CD4-positive, CD25-positive, alpha-beta regulatory T cell (primary cell): ENCODE measurements around the gene CCNB2. TPM values are rescaled to one million over a fixed set of nuclear protein-coding genes. Genes with fewer than 3 reads are reported as not detected.

Experiments used
- ATAC-seq, 2 donors: fragments of 150-1000 bp; cut with Tn5 transposase; one replicate each; pipeline ENCODE4 v1.10.0; 2021; ENCODE audit warnings: low read depth in 2 of 2, moderate number of reproducible peaks in 2 of 2, moderate library complexity in 1 of 2
- DNase-seq, 3 donors: peaks; one replicate each; pipeline versions ENCODE4 v3.0.0 to v3.0.0-alpha.2; 2012 to 2022; ENCODE audit warnings: mixed read lengths in 1 of 3
- H3K27ac ChIP-seq: one replicate; pipeline ENCODE4 v1.7.0; 2013; ENCODE audit warnings: mild to moderate bottlenecking, low read length; ENCODE audit not compliant: insufficient read depth, poor library complexity, severe bottlenecking
- H3K27me3 ChIP-seq: one replicate; pipeline ENCODE4 v1.7.0; 2013; ENCODE audit warnings: low read length; ENCODE audit not compliant: control insufficient read depth, insufficient read depth
- H3K36me3 ChIP-seq: one replicate; pipeline ENCODE4 v1.7.0; 2013; ENCODE audit warnings: mild to moderate bottlenecking, low read length, moderate library complexity; ENCODE audit not compliant: control insufficient read depth, insufficient read depth
- H3K4me1 ChIP-seq: 2 replicates; pipeline ENCODE4 v1.7.0; 2013; ENCODE audit warnings: mild to moderate bottlenecking, low read length; ENCODE audit not compliant: insufficient read depth, control insufficient read depth, poor library complexity, severe bottlenecking
- H3K4me3 ChIP-seq: one replicate; pipeline ENCODE4 v1.7.0; 2013; ENCODE audit warnings: low read depth, mild to moderate bottlenecking, low read length, moderate library complexity
- H3K9me3 ChIP-seq, 2 experiments: 1 replicate in 1 of 2; 2 replicates in 1 of 2; pipeline ENCODE4 v1.7.0; 2013; ENCODE audit warnings: low read length in 2 of 2, mild to moderate bottlenecking in 1 of 2, moderate library complexity in 1 of 2; ENCODE audit not compliant: control insufficient read depth in 2 of 2
- H3K27ac Mint-ChIP-seq, 3 donors: one replicate each; pipeline ENCODE4 v1.8.0; 2020 to 2022; ENCODE audit warnings: mild to moderate bottlenecking in 3 of 3, mixed read lengths in 3 of 3, moderate library complexity in 2 of 3
- H3K27me3 Mint-ChIP-seq: one replicate; pipeline ENCODE4 v1.8.0; 2022; ENCODE audit warnings: mild to moderate bottlenecking, mixed read lengths
- H3K36me3 Mint-ChIP-seq: one replicate; pipeline ENCODE4 v1.8.0; 2020; ENCODE audit warnings: mixed read lengths
- H3K4me1 Mint-ChIP-seq, 4 donors: one replicate each; pipeline ENCODE4 v1.8.0; 2020 to 2022; ENCODE audit warnings: mixed read lengths in 4 of 4, mild to moderate bottlenecking in 1 of 4
- H3K4me3 Mint-ChIP-seq, 4 donors: one replicate each; pipeline ENCODE4 v1.8.0; 2020 to 2022; ENCODE audit warnings: mild to moderate bottlenecking in 4 of 4, mixed read lengths in 4 of 4, moderate library complexity in 3 of 4
- H3K9me3 Mint-ChIP-seq, 7 donors: one replicate each; pipeline ENCODE4 v1.8.0; 2020 to 2022; ENCODE audit warnings: mixed read lengths in 7 of 7, mild to moderate bottlenecking in 3 of 7, moderate library complexity in 2 of 7
- polyA plus RNA-seq, 4 donors: library from polyadenylated mRNA; unstranded; fragments of 300-500 nt; fragmentation: Illumina TruSeq; gene quantifications; one replicate each; pipeline ENCODE4 v1.2.3, GENCODE V29; 2021
- total RNA-seq: library from RNA; stranded (reverse); gene quantifications from one replicate; pipeline ENCODE4 v1.2.3, GENCODE V29; 2022

CCNB2 gene
- total RNA-seq (1.8 TPM), polyA plus RNA-seq (10 to 100 TPM in 2 of 4 donors, 1 to 10 TPM in 2; 5.0 to 15.9 (median 9.3) TPM)

GRCh38 chr15:59104912-59105732, at the start of gene CCNB2:
Gene CCNB2 (plus strand): TSS chr15:59105146. CDS start chr15:59105269, 123 bp downstream.
- Histone ChIP-seq H3K27me3 (no peaks in the 10 kb centered on the region), H3K4me3 (peak within 1 kb of the TSS; percentile 85), H3K4me1 (peaks cover 8% of the 10 kb centered on the region), H3K27ac (peak within 1 kb of the TSS; percentile 88), H3K9me3 (no peaks in the 10 kb centered on the region), H3K36me3 (no peaks in the 10 kb centered on the region)
- H3K36me3 Mint-ChIP-seq = no peaks in the 10 kb centered on the region
- ATAC-seq (peak; percentile 100), DNase-seq (peak; percentile 82 to 97 (median 89))
- no peaks in the 10 kb centered on the region for H3K27me3 Mint-ChIP-seq
- H3K9me3 Mint-ChIP-seq = no peaks in the 10 kb centered on the region
- H3K4me3 Mint-ChIP-seq = peak within 1 kb of the TSS; percentile 89 to 99 (median 94)
- peaks cover 7 to 28% (median 15%) of the 10 kb centered on the region in 4 donors for H3K4me1 Mint-ChIP-seq
- peak within 1 kb of the TSS; percentile 94 to 99 (median 97) for H3K27ac Mint-ChIP-seq

GRCh38 chr15:59059076-59059597, 45.8 kb upstream of the CCNB2 start:
- Mint-ChIP-seq H3K27ac (no peak overlapping the region), H3K27me3 (no peaks in the 10 kb centered on the region), H3K9me3 (no peaks in the 10 kb centered on the region), H3K36me3 (peaks cover 42% of the 10 kb centered on the region), H3K4me3 (no peak overlapping the region), H3K4me1 (peaks cover 22 to 40% (median 35%) of the 10 kb centered on the region in 4 donors)
- H3K4me1 ChIP-seq = peaks cover 2% of the 10 kb centered on the region
- H3K36me3 ChIP-seq = peaks cover 85% of the 10 kb centered on the region
- no peak for ATAC-seq
- no peak overlapping the region for H3K27ac ChIP-seq
- DNase-seq = no peak
- no peak overlapping the region for H3K4me3 ChIP-seq
- H3K27me3 ChIP-seq = no peaks in the 10 kb centered on the region
- no peaks in the 10 kb centered on the region for H3K9me3 ChIP-seq

GRCh38 chr15:59060348-59060747, 44.6 kb upstream of the CCNB2 start:
- Histone ChIP-seq H3K4me1 (peaks cover 2% of the 10 kb centered on the region), H3K27ac (no peak overlapping the region), H3K27me3 (no peaks in the 10 kb centered on the region), H3K9me3 (no peaks in the 10 kb centered on the region), H3K4me3 (no peak overlapping the region), H3K36me3 (peaks cover 83% of the 10 kb centered on the region)
- Mint-ChIP-seq H3K4me3 (no peak overlapping the region), H3K9me3 (no peaks in the 10 kb centered on the region), H3K36me3 (peaks cover 48% of the 10 kb centered on the region), H3K27me3 (no peaks in the 10 kb centered on the region), H3K4me1 (peaks cover 20 to 35% (median 30%) of the 10 kb centered on the region in 4 donors), H3K27ac (no peak overlapping the region)
- ATAC-seq (no peak), DNase-seq (no peak)

- Mint-ChIP-seq H3K9me3 (no peaks in the 10 kb centered on the region), H3K27ac (peak overlapping the region; percentile 24 to 66 (median 29)), H3K4me1 (peaks cover 18 to 33% (median 22%) of the 10 kb centered on the region in 4 donors), H3K27me3 (no peaks in the 10 kb centered on the region), H3K36me3 (peaks cover 64% of the 10 kb centered on the region), H3K4me3 (peak overlapping the region in 1 of 4 donors; percentile 37)
- H3K27ac ChIP-seq = no peak overlapping the region
- no peaks in the 10 kb centered on the region for H3K9me3 ChIP-seq
- H3K4me1 ChIP-seq = peaks cover 2% of the 10 kb centered on the region
- peaks cover 87% of the 10 kb centered on the region for H3K36me3 ChIP-seq
- H3K27me3 ChIP-seq = no peaks in the 10 kb centered on the region
- ATAC-seq (no peak), DNase-seq (peak in 1 of 3 donors; percentile 42)
- peak overlapping the region; percentile 14 for H3K4me3 ChIP-seq
Observed at GRCh38 chr15:59063042-59063441, 41.9 kb upstream of the CCNB2 start.

GRCh38 chr15:59069430-59069829, 35.5 kb upstream of the CCNB2 start:
- no peaks in the 10 kb centered on the region for H3K27me3 Mint-ChIP-seq
- no peaks in the 10 kb centered on the region for H3K27me3 ChIP-seq
- no peaks in the 10 kb centered on the region for H3K9me3 ChIP-seq
- no peak for DNase-seq
- H3K4me3 ChIP-seq = no peak overlapping the region
- no peak overlapping the region for H3K27ac ChIP-seq
- H3K4me1 Mint-ChIP-seq = peaks cover 3 to 15% (median 8%) of the 10 kb centered on the region in 4 donors
- no peaks in the 10 kb centered on the region for H3K4me1 ChIP-seq
- no peaks in the 10 kb centered on the region for H3K9me3 Mint-ChIP-seq
- H3K36me3 Mint-ChIP-seq = peaks cover 58% of the 10 kb centered on the region
- ATAC-seq = no peak
- no peak overlapping the region for H3K4me3 Mint-ChIP-seq
- H3K27ac Mint-ChIP-seq = no peak overlapping the region
- H3K36me3 ChIP-seq = peaks cover 57% of the 10 kb centered on the region

GRCh38 chr15:59074607-59075006, 30.3 kb upstream of the CCNB2 start:
- H3K9me3 Mint-ChIP-seq = no peaks in the 10 kb centered on the region
- Histone ChIP-seq H3K4me3 (no peak overlapping the region), H3K27me3 (no peaks in the 10 kb centered on the region), H3K27ac (no peak overlapping the region), H3K9me3 (no peaks in the 10 kb centered on the region), H3K36me3 (peaks cover 45% of the 10 kb centered on the region), H3K4me1 (no peaks in the 10 kb centered on the region)
- H3K4me3 Mint-ChIP-seq = no peak overlapping the region
- ATAC-seq (no peak), DNase-seq (peak in 1 of 3 donors; percentile 29)
- peak overlapping the region in 2 of 3 donors; percentile 42 to 52 for H3K27ac Mint-ChIP-seq
- peaks cover 9 to 29% (median 17%) of the 10 kb centered on the region in 4 donors for H3K4me1 Mint-ChIP-seq
- H3K36me3 Mint-ChIP-seq = peaks cover 41% of the 10 kb centered on the region
- H3K27me3 Mint-ChIP-seq = no peaks in the 10 kb centered on the region

GRCh38 chr15:59087731-59088130, 17.2 kb upstream of the CCNB2 start:
- peaks cover 77% of the 10 kb centered on the region for H3K36me3 ChIP-seq
- H3K9me3 ChIP-seq = no peaks in the 10 kb centered on the region
- H3K27me3 ChIP-seq = no peaks in the 10 kb centered on the region
- H3K4me1 ChIP-seq = no peaks in the 10 kb centered on the region
- Mint-ChIP-seq H3K36me3 (peaks cover 43% of the 10 kb centered on the region), H3K27ac (peak overlapping the region in 2 of 3 donors; percentile 64 to 79), H3K27me3 (no peaks in the 10 kb centered on the region), H3K9me3 (peaks cover 0 to 1% (median 0%) of the 10 kb centered on the region in 7 donors), H3K4me3 (no peak overlapping the region), H3K4me1 (peaks cover 0 to 16% (median 2%) of the 10 kb centered on the region in 4 donors)
- no peak for DNase-seq
- no peak overlapping the region for H3K4me3 ChIP-seq
- ATAC-seq = no peak
- H3K27ac ChIP-seq = no peak overlapping the region
